B cell (primary cell): ENCODE measurements around the gene TEX35. TPM values are rescaled to one million over a fixed set of nuclear protein-coding genes. Genes with fewer than 3 reads are reported as not detected.

Source experiments
- ATAC-seq: fragments of 200-7000 bp; cut with Tn5 transposase; one replicate; pipeline ENCODE4 v1.10.0; 2021; ENCODE audit warnings: low read depth, mild to moderate bottlenecking, moderate number of reproducible peaks, moderate library complexity
- CTCF ChIA-PET: fragments of 350-600 bp; sonication (Branson Sonifier 250); formaldehyde crosslinking; loops from one replicate; lab custom pipeline; 2021; ENCODE audit warnings: antibody characterized with exemption, inconsistent platforms; lab: Charles Lee
- POLR2A ChIA-PET: fragments of 350-600 bp; sonication (Branson Sonifier 250); formaldehyde crosslinking; loops from one replicate; lab custom pipeline; 2021; ENCODE audit warnings: antibody characterized with exemption; lab: Charles Lee
- DNase-seq: peaks from one replicate; pipeline ENCODE4 v3.0.0; 2013
- H2AFZ ChIP-seq: 2 replicates; pipeline ENCODE4 v1.6.1; 2012; ENCODE audit warnings: mild to moderate bottlenecking, low read depth, low read length; ENCODE audit not compliant: insufficient read depth, poor library complexity, severe bottlenecking
- H3K27ac ChIP-seq, 2 donors: 1 replicate in 1 of 2; 2 replicates in 1 of 2; pipeline ENCODE4 v1.5.1; 2012 to 2013; ENCODE audit warnings: low read length in 2 of 2, mild to moderate bottlenecking in 2 of 2, moderate library complexity in 1 of 2
- H3K27me3 ChIP-seq, 4 experiments: fragments of 200-600 bp in 1 of 4; sonication (generic) in 1 of 4; replicated peaks in 1 of 4; 1 replicate in 2 of 4; 2 replicates in 2 of 4; pipeline versions ENCODE4 v1.6.1 to v1.7.0; 2013 to 2016; ENCODE audit warnings: low read length in 3 of 4, mild to moderate bottlenecking in 2 of 4, mixed read lengths in 1 of 4, moderate library complexity in 1 of 4; ENCODE audit not compliant: insufficient read depth in 4 of 4, control insufficient read depth in 3 of 4; ENCODE audit errors: control extremely low read depth in 1 of 4
- H3K36me3 ChIP-seq, 2 experiments: replicated peaks in 1 of 2; 1 replicate in 1 of 2; 2 replicates in 1 of 2; pipeline versions ENCODE4 v1.6.1 to v1.7.1; 2013; ENCODE audit warnings: low read length in 1 of 2; ENCODE audit not compliant: insufficient read depth in 2 of 2, control insufficient read depth in 1 of 2; ENCODE audit errors: control extremely low read depth in 1 of 2, extremely low read depth in 1 of 2
- H3K4me1 ChIP-seq, 2 donors: fragments of 200-600 bp in 1 of 2; sonication (generic) in 1 of 2; 1 replicate in 1 of 2; 2 replicates in 1 of 2; pipeline versions ENCODE4 v1.5.1 to v1.6.1; 2013 to 2017; ENCODE audit warnings: low read length in 2 of 2; ENCODE audit not compliant: control insufficient read depth in 2 of 2, insufficient read depth in 2 of 2
- H3K4me2 ChIP-seq: replicated peaks from 2 replicates; pipeline ENCODE3; 2012; ENCODE audit warnings: mild to moderate bottlenecking, low read depth, low read length; ENCODE audit not compliant: poor library complexity, severe bottlenecking
- H3K4me3 ChIP-seq, 5 experiments: fragments of 200-600 bp in 1 of 5; sonication (generic) in 1 of 5; 1 replicate in 3 of 5; 2 replicates in 2 of 5; pipeline versions ENCODE4 v1.5.1 to v1.7.0; 2011 to 2016; ENCODE audit warnings: low read length in 4 of 5, mild to moderate bottlenecking in 4 of 5, low read depth in 2 of 5, control low read depth in 1 of 5, moderate library complexity in 1 of 5; ENCODE audit not compliant: insufficient read depth in 1 of 5; ENCODE audit errors: control extremely low read depth in 1 of 5, extremely low read depth in 1 of 5
- H3K79me2 ChIP-seq: fragments of 200-600 bp; sonication (generic); one replicate; pipeline ENCODE4 v1.6.0; 2016; ENCODE audit warnings: low read length; ENCODE audit not compliant: control insufficient read depth, insufficient read depth
- H3K9ac ChIP-seq: fragments of 200-600 bp; sonication (generic); 2 replicates; pipeline ENCODE4 v1.6.1; 2017; ENCODE audit warnings: mild to moderate bottlenecking, low read length, moderate library complexity
- H3K9me3 ChIP-seq, 3 donors: one replicate each; pipeline versions ENCODE4 v1.6.1 to v1.7.1; 2013; ENCODE audit warnings: low read length in 2 of 3; ENCODE audit not compliant: control insufficient read depth in 2 of 3, insufficient read depth in 1 of 3; ENCODE audit errors: control extremely low read depth in 1 of 3
- H4K20me1 ChIP-seq: 2 replicates; pipeline ENCODE4 v1.6.0; 2012; ENCODE audit warnings: mild to moderate bottlenecking, low read length; ENCODE audit not compliant: insufficient read depth, control insufficient read depth, poor library complexity, severe bottlenecking
- H3K27ac Mint-ChIP-seq: one replicate; pipeline ENCODE4 v1.8.0; 2021; ENCODE audit warnings: mixed read lengths
- H3K27me3 Mint-ChIP-seq: one replicate; pipeline ENCODE4 v1.8.0; 2021; ENCODE audit warnings: mixed read lengths
- H3K4me1 Mint-ChIP-seq: one replicate; pipeline ENCODE4 v1.8.0; 2021; ENCODE audit warnings: mixed read lengths
- H3K4me3 Mint-ChIP-seq: one replicate; pipeline ENCODE4 v1.8.0; 2021; ENCODE audit warnings: mixed read lengths
- H3K9me3 Mint-ChIP-seq: one replicate; pipeline ENCODE4 v1.8.0; 2022; ENCODE audit warnings: mixed read lengths; ENCODE audit not compliant: insufficient read depth
- CTCF ChIP-seq: fragments of 200-600 bp; IDR thresholded peaks from one replicate; pipeline ENCODE4 v1.8.0; 2022; ENCODE audit warnings: antibody characterized with exemption, mild to moderate bottlenecking
- EZH2 ChIP-seq: IDR thresholded peaks from 2 replicates; pipeline ENCODE4 v1.6.1; 2012; ENCODE audit warnings: borderline replicate concordance, low read depth, mild to moderate bottlenecking, moderate library complexity, low read length; ENCODE audit not compliant: insufficient read depth, poor library complexity, severe bottlenecking
- WGBS: methylation state at CpG from one replicate; pipeline ENCODE4 v1.1.5; 2013; ENCODE audit warnings: missing lambda C conversion rate; ENCODE audit not compliant: insufficient coverage; 5-methylcytosine and 5-hydroxymethylcytosine counted together
- intact Hi-C: fragments of 100-400 bp; cut with micrococcal nuclease; formaldehyde crosslinking; loops from one replicate; pipeline ENCODE4 v1.10.0; 2022
- polyA plus RNA-seq: library from polyadenylated mRNA; depleted of rRNA; stranded (reverse); fragments of >200 nt; gene quantifications from 2 replicates; pipeline ENCODE4 v1.2.3, GENCODE V29; 2012
- total RNA-seq, 2 donors: library from RNA; stranded (reverse); fragments of 120-200 nt in 1 of 2; gene quantifications; 1 replicate in 1 of 2; 2 replicates in 1 of 2; pipeline versions ENCODE4 v1.2.3 to v1.2.4, GENCODE V29; 2013 to 2022

The TEX35 gene
- total and polyA plus RNA-seq, 2 donors (not counting 1 experiment from before 2014, with no cell fraction given) = 0.09 TPM; not detected in 1

GRCh38 chr1:178503849-178504248 lies 9.1 kb upstream of the TEX35 start:
- no peaks in the 10 kb centered on the region for H3K79me2 ChIP-seq
- no peak overlapping the region for H3K4me2 ChIP-seq
- TF ChIP-seq EZH2 = no peak
- no peak for TF ChIP-seq CTCF
- H4K20me1 ChIP-seq = no peaks in the 10 kb centered on the region
- H3K27me3 Mint-ChIP-seq = peaks cover 8% of the 10 kb centered on the region
- H3K27ac Mint-ChIP-seq = no peak overlapping the region
- no peaks in the 10 kb centered on the region for H3K9me3 Mint-ChIP-seq
- no peak overlapping the region for H3K4me3 Mint-ChIP-seq
- ChIA-PET CTCF (interaction anchor here (1.0 to 6.8 kb wide), 3 partner anchors 9 to 204 kb away, joined by 5 to 120 read pairs (median 27); no protein-coding TSS in a partner anchor), POLR2A (interaction anchor here (0.5 to 0.7 kb wide), 2 partner anchors 39 to 780 kb away, joined by 4 to 5 read pairs; no protein-coding TSS in a partner anchor)
- no peak overlapping the region for H3K27ac ChIP-seq
- peaks cover 0 to 7% (median 3%) of the 10 kb centered on the region in 4 experiments for H3K27me3 ChIP-seq
- ATAC-seq (no peak), DNase-seq (no peak)
- no peak overlapping the region for H3K4me3 ChIP-seq
- WGBS = 37% methylated on average over 4 of the region's 6 CpGs
- H2AFZ ChIP-seq = no peak overlapping the region
- no peak overlapping the region for H3K9ac ChIP-seq
- no peaks in the 10 kb centered on the region for H3K9me3 ChIP-seq
- H3K4me1 Mint-ChIP-seq = no peaks in the 10 kb centered on the region
- intact Hi-C loops = no loop called here
- H3K4me1 ChIP-seq = no peaks in the 10 kb centered on the region
- H3K36me3 ChIP-seq = no peaks in the 10 kb centered on the region

- H3K4me1 ChIP-seq = no peaks in the 10 kb centered on the region
- peaks cover 8% of the 10 kb centered on the region for H3K27me3 Mint-ChIP-seq
- WGBS = 95% methylated on average over 4 of the region's 4 CpGs
- ChIA-PET POLR2A (interaction anchor here (0.7 kb wide), 1 partner anchor 39 kb away, joined by 4 read pairs; no protein-coding TSS in a partner anchor), CTCF (interaction anchor here (1.0 to 6.8 kb wide), 2 partner anchors 9 to 194 kb away, joined by 5 to 120 read pairs; no protein-coding TSS in a partner anchor)
- H3K36me3 ChIP-seq = no peaks in the 10 kb centered on the region
- DNase-seq (no peak), ATAC-seq (no peak)
- no peaks in the 10 kb centered on the region for H4K20me1 ChIP-seq
- H3K4me3 ChIP-seq = no peak overlapping the region
- no peaks in the 10 kb centered on the region for H3K79me2 ChIP-seq
- no peak overlapping the region for H3K4me3 Mint-ChIP-seq
- no peaks in the 10 kb centered on the region for H3K4me1 Mint-ChIP-seq
- no peak overlapping the region for H3K9ac ChIP-seq
- peaks cover 0 to 7% (median 3%) of the 10 kb centered on the region in 4 experiments for H3K27me3 ChIP-seq
- H3K9me3 Mint-ChIP-seq = no peaks in the 10 kb centered on the region
- intact Hi-C loops = no loop called here
- no peak overlapping the region for H2AFZ ChIP-seq
- H3K27ac Mint-ChIP-seq = no peak overlapping the region
- H3K4me2 ChIP-seq = no peak overlapping the region
- TF ChIP-seq EZH2 (no peak), CTCF (no peak)
- H3K27ac ChIP-seq = no peak overlapping the region
- no peaks in the 10 kb centered on the region for H3K9me3 ChIP-seq
Observed at GRCh38 chr1:178504286-178504685, 8.6 kb upstream of the TEX35 start.
